ENCODE measurements around the gene GARNL3.

DNA sequence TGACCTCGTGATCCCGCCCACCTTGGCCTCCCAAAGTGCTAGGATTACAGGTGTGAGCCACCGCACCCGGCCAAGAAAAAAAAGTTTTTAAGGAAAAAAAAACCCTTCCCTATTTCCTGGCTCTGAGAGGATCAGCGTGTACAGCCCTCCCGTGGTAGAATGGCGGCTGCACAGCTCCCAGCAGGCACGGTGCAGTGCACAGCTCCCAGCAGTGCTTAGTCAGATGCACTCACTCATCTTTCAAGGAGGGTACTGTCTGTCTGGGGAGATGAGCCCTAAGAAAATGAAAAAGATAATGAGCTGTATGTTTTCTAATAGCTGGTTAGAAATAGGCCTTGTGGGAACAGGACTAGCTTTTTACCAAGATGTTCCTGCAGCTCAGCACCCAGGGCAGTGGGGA, 95.7 kb downstream of the GARNL3 start:
- TF ChIP-seq, protein P1, sequence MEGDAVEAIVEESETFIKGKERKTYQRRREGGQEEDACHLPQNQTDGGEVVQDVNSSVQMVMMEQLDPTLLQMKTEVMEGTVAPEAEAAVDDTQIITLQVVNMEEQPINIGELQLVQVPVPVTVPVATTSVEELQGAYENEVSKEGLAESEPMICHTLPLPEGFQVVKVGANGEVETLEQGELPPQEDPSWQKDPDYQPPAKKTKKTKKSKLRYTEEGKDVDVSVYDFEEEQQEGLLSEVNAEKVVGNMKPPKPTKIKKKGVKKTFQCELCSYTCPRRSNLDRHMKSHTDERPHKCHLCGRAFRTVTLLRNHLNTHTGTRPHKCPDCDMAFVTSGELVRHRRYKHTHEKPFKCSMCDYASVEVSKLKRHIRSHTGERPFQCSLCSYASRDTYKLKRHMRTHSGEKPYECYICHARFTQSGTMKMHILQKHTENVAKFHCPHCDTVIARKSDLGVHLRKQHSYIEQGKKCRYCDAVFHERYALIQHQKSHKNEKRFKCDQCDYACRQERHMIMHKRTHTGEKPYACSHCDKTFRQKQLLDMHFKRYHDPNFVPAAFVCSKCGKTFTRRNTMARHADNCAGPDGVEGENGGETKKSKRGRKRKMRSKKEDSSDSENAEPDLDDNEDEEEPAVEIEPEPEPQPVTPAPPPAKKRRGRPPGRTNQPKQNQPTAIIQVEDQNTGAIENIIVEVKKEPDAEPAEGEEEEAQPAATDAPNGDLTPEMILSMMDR (IDR thresholded peaks at IDR 0.05), result no peak
- no peak for TF ChIP-seq EZH2 (IDR thresholded peaks at IDR 0.05)
